ENCODE results near the gene NXNL1. TPM values are rescaled to one million over a fixed set of nuclear protein-coding genes. Genes with fewer than 3 reads are reported as not detected.

NXNL1 gene
- total and polyA plus RNA-seq, 2 of the 8 experiments (the other 6 are each of a cell fraction or from before 2014, with no cell fraction given): not detected

- Histone ChIP-seq H2BK15ac (ENCODE audit: low read length) (no peak overlapping the region), H4K20me1 (replicated peaks in 1 of 2; ENCODE audit: control insufficient read depth in 1 of 2, insufficient read depth in 2 of 2, low read length in 2 of 2) (peaks cover 0 to 2% of the 10 kb centered on the region in 2 experiments), H4K8ac (ENCODE audit: extremely low read depth, insufficient read depth, low read length) (no peak overlapping the region), H3K23me2 (ENCODE audit: low read depth, low read length) (no peaks in the 10 kb centered on the region; the same call in 1 of the 2 replicates), H3K4me1 (replicated peaks in 1 of 4; ENCODE audit: control insufficient read depth in 3 of 4, insufficient read depth in 4 of 4, low read length in 3 of 4) (peaks cover 0 to 2% (median 0%) of the 10 kb centered on the region in 4 experiments; a peak in 3 of 7 replicates), H2BK5ac (ENCODE audit: low read depth, low read length) (no peak overlapping the region), H3K14ac (ENCODE audit: insufficient read length) (no peak overlapping the region), H3K79me1 (ENCODE audit: low read depth, low read length) (no peaks in the 10 kb centered on the region), H4K91ac (replicated peaks; ENCODE audit: insufficient read length, low read length) (no peak overlapping the region), H3K9me3 (ENCODE audit: insufficient read depth in 2 of 2, low read depth in 1 of 2, low read length in 1 of 2) (no peaks in the 10 kb centered on the region), H3K4ac (replicated peaks; ENCODE audit: insufficient read length, low read depth, low read length) (no peak overlapping the region), H3K36me3 (ENCODE audit: control insufficient read depth in 2 of 4, insufficient read depth in 4 of 4, low read length in 3 of 4) (no peaks in the 10 kb centered on the region), H2BK20ac (ENCODE audit: low read length) (no peak overlapping the region), H3K56ac (replicated peaks; ENCODE audit: insufficient read length, low read depth, low read length) (no peak overlapping the region), H2BK120ac (replicated peaks; ENCODE audit: low read depth, low read length) (no peak overlapping the region), H2AK5ac (ENCODE audit: low read depth, low read length) (no peak overlapping the region), H3K4me2 (ENCODE audit: insufficient read depth in 1 of 2, low read depth in 2 of 2, low read length in 2 of 2) (no peak overlapping the region), H3K4me3 (ENCODE audit: extremely low read depth in 1 of 4, insufficient read depth in 2 of 4, low read depth in 3 of 4, low read length in 4 of 4) (no peak overlapping the region), H3K79me2 (ENCODE audit: control insufficient read depth in 1 of 2, insufficient read depth in 2 of 2, low read length in 2 of 2) (peaks cover 0 to 13% of the 10 kb centered on the region in 2 experiments; a peak in 1 of 4 replicates), H2BK12ac (ENCODE audit: low read depth, low read length) (no peak overlapping the region), H3K27ac (ENCODE audit: low read depth, low read length) (no peak overlapping the region), H3K9ac (replicated peaks in 1 of 4; ENCODE audit: extremely low read depth in 1 of 4, low read depth in 3 of 4, low read length in 3 of 4) (no peak overlapping the region), H2AFZ (ENCODE audit: low read length) (no peak overlapping the region), H3K23ac (ENCODE audit: insufficient read length) (no peak overlapping the region), H3K18ac (ENCODE audit: extremely low read depth, low read length) (no peak overlapping the region), H3K27me3 (replicated peaks in 1 of 4; ENCODE audit: control insufficient read depth in 3 of 4, extremely low read depth in 1 of 4, insufficient read depth in 3 of 4, low read length in 3 of 4) (no peaks in the 10 kb centered on the region), H4K5ac (ENCODE audit: insufficient read length, low read depth, low read length) (no peak overlapping the region)
- WGBS, 2 experiments (ENCODE audit: extremely low coverage in 1 of 2, insufficient coverage in 1 of 2, insufficient read length in 1 of 2, insufficient replicate concordance in 2 of 2, low coverage in 1 of 2, low lambda C conversion rate in 2 of 2, missing lambda C conversion rate in 1 of 2): 93% methylated on average over 8 of the region's 9 CpGs; no CpG with 5 or more reads in 1 of the 2 experiments
- FAIRE-seq (no peak), DNase-seq (ENCODE audit: low read depth in 1 of 2, low spot score in 2 of 2) (no peak)
- ChIA-PET POLR2A (ENCODE audit: partially characterized antibody) (interaction anchor here (0.7 to 1.0 kb wide), 2 partner anchors 12 to 76 kb away, joined by 4 to 5 read pairs; no protein-coding TSS in a partner anchor), CTCF (ENCODE audit: partially characterized antibody) (interaction anchor here (14.0 kb wide), 1 partner anchor 10 kb away, joined by 130 read pairs; no protein-coding TSS in a partner anchor)
- TF ChIP-seq POLR2A (IDR thresholded peaks at IDR 0.05; ENCODE audit: control extremely low read depth in 1 of 2, low read depth in 2 of 2, low read length in 2 of 2) (no peak), GTF2F1 (IDR thresholded peaks at IDR 0.05; ENCODE audit: borderline replicate concordance, low read depth, low read length) (no peak), E2F6 (IDR thresholded peaks at IDR 0.05) (no peak), ATF2 (IDR thresholded peaks at IDR 0.05; ENCODE audit: low read length) (no peak), SIN3A (conservative IDR thresholded peaks at IDR 0.05 in 1 of 2, IDR thresholded peaks at IDR 0.05 in 1 of 2; ENCODE audit: low read depth in 1 of 2, low read length in 2 of 2) (no peak), TAF7 (optimal IDR thresholded peaks at IDR 0.05; ENCODE audit: borderline replicate concordance, low read depth, low read length) (no peak), SAP30 (IDR thresholded peaks at IDR 0.05; ENCODE audit: insufficient read depth, insufficient replicate concordance, low read length) (no peak)
Observed at GRCh38 chr19:17506745-17507144, 46.0 kb upstream of the NXNL1 start.

Measured in H1 (cell line).